ENCODE data around the gene TMBIM6.

TMBIM6 gene

GRCh38 chr12:49798934-49799333 is 57.6 kb downstream of the TMBIM6 start:
- no peak for DNase-seq

- DNase-seq: no peak
Observed at GRCh38 chr12:49800421-49801140, 59.2 kb downstream of the TMBIM6 start.

GRCh38 chr12:49801141-49802063 is 60.0 kb downstream of the TMBIM6 start:
- no peak for DNase-seq

GRCh38 chr12:49803693-49804450 is 62.5 kb downstream of the TMBIM6 start:
- no peak for DNase-seq

GRCh38 chr12:49804821-49805220 is 63.5 kb downstream of the TMBIM6 start:
- no peak for DNase-seq

GRCh38 chr12:49805409-49805808 is 64.1 kb downstream of the TMBIM6 start:
- no peak for DNase-seq

- no peak for DNase-seq
Observed at GRCh38 chr12:49806321-49806813, 65.0 kb downstream of the TMBIM6 start.

- no peak for DNase-seq
Observed at GRCh38 chr12:49806877-49807276, 65.5 kb downstream of the TMBIM6 start.

GRCh38 chr12:49807991-49808580 is 66.7 kb downstream of the TMBIM6 start:
- no peak for DNase-seq

GRCh38 chr12:49808686-49809380 is 67.5 kb downstream of the TMBIM6 start:
- DNase-seq: no peak

GRCh38 chr12:49809381-49809905 is 68.1 kb downstream of the TMBIM6 start:
- peak; percentile 76 to 89 for DNase-seq

- DNase-seq: no peak
Observed at GRCh38 chr12:49809906-49810389, 68.6 kb downstream of the TMBIM6 start.

- peak in 1 of 2 experiments; percentile 69 for DNase-seq
Observed at GRCh38 chr12:49811136-49811535, 69.8 kb downstream of the TMBIM6 start.

GRCh38 chr12:49811961-49812401 is 70.6 kb downstream of the TMBIM6 start:
- no peak for DNase-seq

- DNase-seq: no peak
Observed at GRCh38 chr12:49813131-49813530, 71.8 kb downstream of the TMBIM6 start.

Data from NCI-H524 (cell line).